ENCODE data around the gene ZBTB25. TPM values are rescaled to one million over a fixed set of nuclear protein-coding genes. Genes with fewer than 3 reads are reported as not detected.

The ZBTB25 gene, protein sequence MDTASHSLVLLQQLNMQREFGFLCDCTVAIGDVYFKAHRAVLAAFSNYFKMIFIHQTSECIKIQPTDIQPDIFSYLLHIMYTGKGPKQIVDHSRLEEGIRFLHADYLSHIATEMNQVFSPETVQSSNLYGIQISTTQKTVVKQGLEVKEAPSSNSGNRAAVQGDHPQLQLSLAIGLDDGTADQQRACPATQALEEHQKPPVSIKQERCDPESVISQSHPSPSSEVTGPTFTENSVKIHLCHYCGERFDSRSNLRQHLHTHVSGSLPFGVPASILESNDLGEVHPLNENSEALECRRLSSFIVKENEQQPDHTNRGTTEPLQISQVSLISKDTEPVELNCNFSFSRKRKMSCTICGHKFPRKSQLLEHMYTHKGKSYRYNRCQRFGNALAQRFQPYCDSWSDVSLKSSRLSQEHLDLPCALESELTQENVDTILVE
- total RNA-seq: 10 to 100 TPM; 37.6 to 88.0 (median 60.6) TPM
- 10 to 100 TPM; 30.5 to 35.6 TPM for polyA plus RNA-seq
- total RNA-seq: 131 reads per million, percentile 88 among the genes with 10 or more reads in this experiment

DNA sequence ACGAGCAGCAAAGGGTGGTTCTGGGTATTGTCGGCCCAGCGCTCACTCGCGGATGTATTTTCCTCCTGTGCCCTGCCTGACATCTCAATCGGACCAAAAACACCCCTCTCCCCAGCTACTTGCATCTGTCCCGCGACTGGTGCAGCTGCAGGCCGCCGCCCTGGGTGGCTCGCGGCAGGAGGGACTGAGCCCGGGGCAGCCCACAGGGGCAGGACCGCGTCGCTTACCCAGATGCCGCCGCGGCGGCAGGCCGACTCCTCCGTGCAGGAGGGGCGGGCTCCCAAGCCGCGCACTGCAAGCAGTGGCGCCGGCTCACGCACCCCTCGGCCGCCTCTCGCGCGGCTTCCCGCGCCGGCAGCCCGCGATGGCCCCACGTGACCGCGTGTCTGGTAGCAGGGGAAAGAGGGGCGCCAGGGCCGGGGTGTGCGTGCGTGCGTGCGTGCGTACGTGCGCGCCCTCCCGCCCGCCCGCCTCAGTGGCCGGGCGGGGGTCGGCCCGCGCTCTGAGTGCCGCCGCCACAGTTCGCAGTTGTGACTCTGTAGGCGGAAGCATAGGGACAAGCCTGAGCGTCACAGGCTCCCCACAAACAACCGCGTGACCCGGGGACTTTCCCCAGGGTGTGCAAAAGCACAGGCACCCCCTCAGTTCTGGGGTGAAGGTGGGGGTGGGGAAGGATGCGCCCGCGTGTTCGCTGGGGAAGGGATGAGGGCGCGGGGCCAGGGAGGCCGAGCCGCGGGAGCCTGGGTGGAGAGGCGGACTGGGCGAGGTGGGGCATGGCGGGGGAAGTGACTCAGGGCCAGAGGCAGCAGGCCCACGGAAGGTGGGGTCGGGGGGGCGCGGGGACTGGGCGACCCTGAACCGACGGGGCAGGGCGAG is at the start of gene ZBTB25:
Gene ZBTB25 (minus strand): TSS at position 405 of the 876 bp plus-strand sequence. CDS start 13,305 bp downstream, outside the sequence.
- Histone ChIP-seq H3K4me1 (ENCODE audit: control insufficient read depth in 2 of 2, insufficient read depth in 2 of 2, low read length in 2 of 2) (peaks cover 40 to 49% of the 10 kb centered on the region in 2 donors), H3K36me3 (ENCODE audit: control insufficient read depth in 2 of 3, insufficient read depth in 3 of 3, low read length in 3 of 3) (peaks cover 0 to 8% (median 0%) of the 10 kb centered on the region in 3 experiments), H3K27me3 (ENCODE audit: control insufficient read depth in 2 of 2, insufficient read depth in 2 of 2, low read length in 2 of 2) (no peaks in the 10 kb centered on the region), H3K9me3 (ENCODE audit: control insufficient read depth in 2 of 3, low read length in 3 of 3) (no peaks in the 10 kb centered on the region), H3K4me3 (ENCODE audit: low read length) (peak within 1 kb of the TSS; percentile 88), H3K27ac (ENCODE audit: low read depth, low read length) (peak within 1 kb of the TSS; percentile 99)
- Mint-ChIP-seq H3K36me3 (peaks cover 0 to 39% (median 0%) of the 10 kb centered on the region in 5 donors), H3K4me1 (peaks cover 43 to 70% (median 55%) of the 10 kb centered on the region in 7 donors), H3K9me3 (peaks cover 0 to 6% (median 0%) of the 10 kb centered on the region in 11 donors), H3K4me3 (peak within 1 kb of the TSS; percentile 88 to 100 (median 98)), H3K27me3 (peaks cover 0 to 3% (median 0%) of the 10 kb centered on the region in 5 donors), H3K27ac (peak within 1 kb of the TSS; percentile 96 to 100 (median 100))
- intact Hi-C loops (cut with micrococcal nuclease): loop anchor here (1.0 to 5.0 kb wide), 15 partner anchors 8 to 1343 kb away; partner anchors contain the start of genes CHURC1 (in 2 of the 2), HSPA2 (in 2 of the 2), MTHFD1 (in 2 of the 2) and AKAP5 (in 1 of the 2)
- peak; percentile 81 for ATAC-seq
- ChIA-PET CTCF (interaction anchor here (1.0 to 2.8 kb wide), 3 partner anchors 20 to 159 kb away, joined by 3 to 12 read pairs (median 3); no protein-coding TSS in a partner anchor), POLR2A (interaction anchor here (0.6 to 6.5 kb wide), 24 partner anchors 8 to 960 kb away, joined by 3 to 157 read pairs (median 6); partner anchors contain the start of genes AKAP5, HSPA2, MTHFD1 and PPP2R5E)
- peak; percentile 88 to 100 (median 98) for DNase-seq

GRCh38 chr14:64550621-64551333 is 47.1 kb upstream of the ZBTB25 start:
- CTCF ChIA-PET: interaction anchor here (0.8 kb wide), 1 partner anchor 245 kb away, joined by 3 read pairs; no protein-coding TSS in a partner anchor
- Mint-ChIP-seq H3K36me3 (peaks cover 0 to 5% (median 0%) of the 10 kb centered on the region in 5 donors), H3K4me1 (peaks cover 9 to 20% (median 15%) of the 10 kb centered on the region in 7 donors), H3K4me3 (peak overlapping the region; percentile 67 to 89 (median 82)), H3K27me3 (peaks cover 0 to 70% (median 5%) of the 10 kb centered on the region in 5 donors), H3K9me3 (no peaks in the 10 kb centered on the region), H3K27ac (peak overlapping the region in 5 of 9 donors; percentile 44 to 89 (median 67))
- no peak for DNase-seq
- no peak for ATAC-seq
- Histone ChIP-seq H3K9me3 (ENCODE audit: control insufficient read depth in 2 of 3, low read length in 3 of 3) (no peaks in the 10 kb centered on the region), H3K4me1 (ENCODE audit: control insufficient read depth in 2 of 2, insufficient read depth in 2 of 2, low read length in 2 of 2) (peaks cover 0 to 13% of the 10 kb centered on the region in 2 donors), H3K27ac (ENCODE audit: low read depth, low read length) (no peak overlapping the region), H3K27me3 (ENCODE audit: control insufficient read depth in 2 of 2, insufficient read depth in 2 of 2, low read length in 2 of 2) (no peaks in the 10 kb centered on the region), H3K36me3 (ENCODE audit: control insufficient read depth in 2 of 3, insufficient read depth in 3 of 3, low read length in 3 of 3) (no peaks in the 10 kb centered on the region), H3K4me3 (ENCODE audit: low read length) (no peak overlapping the region)
- POLR2A ChIA-PET: interaction anchor here (1.3 to 2.5 kb wide), 2 partner anchors 8 to 10 kb away, joined by 4 to 10 read pairs; partner anchors contain the start of gene HSPA2
- intact Hi-C loops (cut with micrococcal nuclease): no loop called here

- H3K4me1 Mint-ChIP-seq: peaks cover 9 to 20% (median 15%) of the 10 kb centered on the region in 7 donors
- H3K27ac ChIP-seq (ENCODE audit: low read depth, low read length): no peak within 1 kb of the TSS
- intact Hi-C loops (cut with micrococcal nuclease): loop anchor here (1.0 to 10.0 kb wide), 2 partner anchors 10 to 335 kb away; partner anchors contain the start of gene HSPA2 (in 1 of the 2)
- ChIA-PET CTCF (no interaction called here), POLR2A (interaction anchor here (0.6 to 2.5 kb wide), 3 partner anchors 7 to 105 kb away, joined by 4 to 10 read pairs (median 4); partner anchors contain the start of gene HSPA2)
- H3K9me3 ChIP-seq (ENCODE audit: control insufficient read depth in 2 of 3, low read length in 3 of 3): no peaks in the 10 kb centered on the region
- DNase-seq (peak; percentile 10 to 54 (median 29)), ATAC-seq (peak; percentile 94)
- no peaks in the 10 kb centered on the region for H3K36me3 ChIP-seq (ENCODE audit: control insufficient read depth in 2 of 3, insufficient read depth in 3 of 3, low read length in 3 of 3)
- H3K4me1 ChIP-seq (ENCODE audit: control insufficient read depth in 2 of 2, insufficient read depth in 2 of 2, low read length in 2 of 2): peaks cover 0 to 13% of the 10 kb centered on the region in 2 donors
- no peaks in the 10 kb centered on the region for H3K9me3 Mint-ChIP-seq
- peak within 1 kb of the TSS; percentile 52 for H3K4me3 ChIP-seq (ENCODE audit: low read length)
- peaks cover 0 to 5% (median 0%) of the 10 kb centered on the region in 5 donors for H3K36me3 Mint-ChIP-seq
- H3K4me3 Mint-ChIP-seq: peak within 1 kb of the TSS; percentile 67 to 89 (median 82)
- H3K27me3 Mint-ChIP-seq: peaks cover 0 to 68% (median 5%) of the 10 kb centered on the region in 5 donors
- H3K27me3 ChIP-seq (ENCODE audit: control insufficient read depth in 2 of 2, insufficient read depth in 2 of 2, low read length in 2 of 2): no peaks in the 10 kb centered on the region
- peak within 1 kb of the TSS in 7 of 9 donors; percentile 13 to 89 (median 67) for H3K27ac Mint-ChIP-seq
These were observed 46.4 kb upstream of the ZBTB25 start, which contains the start of gene PPP1R36 for GRCh38 chr14:64549791-64550620. Gene PPP1R36 (plus strand): TSS chr14:64549961. CDS start chr14:64549998, 37 bp downstream.

DNA sequence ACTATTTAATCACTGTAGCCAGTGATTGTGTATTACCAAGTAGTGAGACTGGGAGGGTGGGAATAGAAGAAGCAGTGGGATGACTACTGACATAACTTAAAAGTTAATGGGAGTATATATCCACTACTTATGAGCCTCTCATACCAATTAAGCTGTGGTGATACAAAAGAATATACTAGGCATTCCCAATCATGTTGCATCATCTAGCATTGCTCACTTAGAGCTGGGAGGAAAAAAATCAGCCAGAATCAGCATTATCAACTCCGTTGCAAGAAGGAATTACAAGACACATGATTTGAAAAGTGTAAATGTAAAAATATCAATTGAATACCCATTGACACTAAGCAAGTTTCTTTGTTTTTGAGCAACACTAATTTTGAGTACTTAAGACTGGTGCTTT is 45.4 kb upstream of the ZBTB25 start:
- Histone ChIP-seq H3K36me3 (ENCODE audit: control insufficient read depth in 2 of 3, insufficient read depth in 3 of 3, low read length in 3 of 3) (no peaks in the 10 kb centered on the region), H3K27ac (ENCODE audit: low read depth, low read length) (no peak overlapping the region), H3K4me3 (ENCODE audit: low read length) (no peak overlapping the region), H3K9me3 (ENCODE audit: control insufficient read depth in 2 of 3, low read length in 3 of 3) (no peaks in the 10 kb centered on the region), H3K4me1 (ENCODE audit: control insufficient read depth in 2 of 2, insufficient read depth in 2 of 2, low read length in 2 of 2) (peaks cover 0 to 13% of the 10 kb centered on the region in 2 donors), H3K27me3 (ENCODE audit: control insufficient read depth in 2 of 2, insufficient read depth in 2 of 2, low read length in 2 of 2) (no peaks in the 10 kb centered on the region)
- no peak for DNase-seq
- POLR2A ChIA-PET: interaction anchor here (1.3 to 2.5 kb wide), 2 partner anchors 8 to 44 kb away, joined by 4 to 10 read pairs; partner anchors contain the start of gene HSPA2
- Mint-ChIP-seq H3K27me3 (peaks cover 0 to 70% (median 5%) of the 10 kb centered on the region in 5 donors), H3K27ac (peak overlapping the region in 1 of 9 donors; percentile 44), H3K36me3 (peaks cover 0 to 5% (median 0%) of the 10 kb centered on the region in 5 donors), H3K4me3 (peak overlapping the region; percentile 6 to 84 (median 67)), H3K9me3 (no peaks in the 10 kb centered on the region), H3K4me1 (peaks cover 9 to 21% (median 15%) of the 10 kb centered on the region in 7 donors)
- ATAC-seq: no peak
- CTCF ChIA-PET: no interaction called here
- intact Hi-C loops (cut with micrococcal nuclease): loop anchor here (1.0 to 10.0 kb wide), 2 partner anchors 9 to 336 kb away; partner anchors contain the start of gene HSPA2 (in 1 of the 2)

All from naive thymus-derived CD4-positive, alpha-beta T cell (primary cell).